CD4-positive, alpha-beta T cell (primary cell): ENCODE results near the gene NAT8. TPM values are rescaled to one million over a fixed set of nuclear protein-coding genes. Genes with fewer than 3 reads are reported as not detected.
"Not testable (repeated sequence)": the region's sequence is repeated elsewhere in the genome, so short reads cannot be mapped to it uniquely, and the experiment has no call there.

ENCODE experiments used
- ATAC-seq: fragments of 200-7000 bp; cut with Tn5 transposase; one replicate; pipeline ENCODE4 v1.10.0; 2022; ENCODE audit warnings: mild to moderate bottlenecking; ENCODE audit not compliant: poor library complexity
- CTCF ChIA-PET: fragments of 350-600 bp; sonication (Branson Sonifier 250); formaldehyde crosslinking; loops from one replicate; lab custom pipeline; 2021; ENCODE audit warnings: antibody characterized with exemption, inconsistent platforms; lab: Charles Lee
- POLR2A ChIA-PET: fragments of 350-600 bp; sonication (Branson Sonifier 250); formaldehyde crosslinking; loops from one replicate; lab custom pipeline; 2021; ENCODE audit warnings: antibody characterized with exemption, inconsistent platforms; lab: Charles Lee
- DNase-seq, 14 experiments: peaks; one replicate each; pipeline ENCODE4 v3.0.0-alpha.2; 2013 to 2020; ENCODE audit warnings: mixed read lengths in 2 of 14
- H3K27ac ChIP-seq, 2 donors: one replicate each; pipeline versions ENCODE4 v1.5.1 to v1.7.0; 2013; ENCODE audit warnings: low read length in 2 of 2, low read depth in 1 of 2, mild to moderate bottlenecking in 1 of 2
- H3K27me3 ChIP-seq, 2 experiments: 1 replicate in 1 of 2; 2 replicates in 1 of 2; pipeline versions ENCODE4 v1.6.1 to v1.7.0; 2013; ENCODE audit warnings: low read length in 2 of 2, control low read depth in 1 of 2, mild to moderate bottlenecking in 1 of 2, moderate library complexity in 1 of 2; ENCODE audit not compliant: insufficient read depth in 2 of 2, control insufficient read depth in 1 of 2
- H3K36me3 ChIP-seq: one replicate; pipeline ENCODE4 v1.6.1; 2013; ENCODE audit warnings: low read length, control low read depth; ENCODE audit not compliant: insufficient read depth
- H3K4me1 ChIP-seq: one replicate; pipeline ENCODE4 v1.6.1; 2013; ENCODE audit warnings: low read length, control low read depth; ENCODE audit not compliant: insufficient read depth
- H3K4me3 ChIP-seq: one replicate; pipeline ENCODE4 v1.5.1; 2013; ENCODE audit warnings: mild to moderate bottlenecking, low read length, moderate library complexity
- H3K9me3 ChIP-seq, 2 experiments: 1 replicate in 1 of 2; 2 replicates in 1 of 2; pipeline versions ENCODE4 v1.6.1 to v1.7.0; 2013; ENCODE audit warnings: low read length in 2 of 2, mild to moderate bottlenecking in 2 of 2, control low read depth in 1 of 2, moderate library complexity in 1 of 2; ENCODE audit not compliant: control insufficient read depth in 1 of 2, insufficient read depth in 1 of 2
- H3K27ac Mint-ChIP-seq: one replicate; pipeline ENCODE4 v1.8.0; 2020; ENCODE audit warnings: mixed read lengths
- H3K27me3 Mint-ChIP-seq: one replicate; pipeline ENCODE4 v1.8.0; 2021; ENCODE audit warnings: mixed read lengths
- H3K36me3 Mint-ChIP-seq: one replicate; pipeline ENCODE4 v1.8.0; 2021; ENCODE audit warnings: low read depth, mixed read lengths
- H3K4me1 Mint-ChIP-seq: one replicate; pipeline ENCODE4 v1.8.0; 2021; ENCODE audit warnings: low read depth, mixed read lengths
- H3K4me3 Mint-ChIP-seq: one replicate; pipeline ENCODE4 v1.8.0; 2020; ENCODE audit warnings: mild to moderate bottlenecking, mixed read lengths
- H3K9me3 Mint-ChIP-seq: one replicate; pipeline ENCODE4 v1.8.0; 2020; ENCODE audit warnings: mixed read lengths
- intact Hi-C, 2 experiments: fragments of 100-400 bp; cut with DNase I in 1 of 2; cut with micrococcal nuclease in 1 of 2; formaldehyde crosslinking; loops; one replicate each; pipeline versions ENCODE4 v1.15.1 to v1.9.0; 2023 to 2025; cut with DNase I, micrococcal nuclease
- total RNA-seq, 174 experiments: library from RNA in 2 of 174; stranded (reverse) in 2 of 174; gene quantifications; one replicate each; pipeline ENCODE4 v1.2.3 and lab custom pipeline; 2021 to 2026
- TF ChIP-seq, protein P1 (sequence below): fragments of 200-600 bp; IDR thresholded peaks from one replicate; pipeline ENCODE4 v1.8.0; 2022; ENCODE audit warnings: antibody characterized with exemption, mild to moderate bottlenecking

NAT8 gene
- total RNA-seq, 2 experiments from 2014 or later = not detected

DNA sequence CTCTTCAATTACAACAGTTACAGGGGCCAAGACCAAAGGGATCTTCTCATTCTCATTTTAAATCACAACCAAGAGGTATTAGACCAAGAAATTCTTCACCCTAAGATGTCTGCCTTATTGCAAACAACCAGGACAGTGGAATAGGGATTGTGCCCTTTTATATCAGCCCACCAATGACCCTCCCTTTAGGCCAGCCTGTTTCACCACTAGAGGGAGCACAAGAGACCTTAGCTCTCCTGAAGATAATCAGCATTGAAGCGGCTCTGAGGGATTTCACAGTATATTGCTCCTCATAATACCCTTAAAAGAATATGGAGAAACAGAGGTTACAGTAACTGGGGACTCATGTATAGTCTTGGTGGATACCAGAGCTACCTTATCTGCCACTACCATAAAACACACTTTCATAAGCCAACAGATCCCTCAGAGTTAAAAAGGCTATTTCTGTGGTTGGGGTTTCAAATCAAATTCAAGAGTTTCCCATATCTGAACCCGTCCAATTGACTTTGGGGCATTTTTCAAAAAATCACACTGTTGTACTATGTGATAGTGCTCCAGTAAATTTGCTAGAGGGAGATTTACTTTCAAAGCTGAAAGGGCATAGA, 11.5 kb downstream of the NAT8 start:
- not testable (repeated sequence) for H3K4me1 ChIP-seq
- ATAC-seq (peak; percentile 37), DNase-seq (peak in 1 of 14 experiments; percentile 5)

DNA sequence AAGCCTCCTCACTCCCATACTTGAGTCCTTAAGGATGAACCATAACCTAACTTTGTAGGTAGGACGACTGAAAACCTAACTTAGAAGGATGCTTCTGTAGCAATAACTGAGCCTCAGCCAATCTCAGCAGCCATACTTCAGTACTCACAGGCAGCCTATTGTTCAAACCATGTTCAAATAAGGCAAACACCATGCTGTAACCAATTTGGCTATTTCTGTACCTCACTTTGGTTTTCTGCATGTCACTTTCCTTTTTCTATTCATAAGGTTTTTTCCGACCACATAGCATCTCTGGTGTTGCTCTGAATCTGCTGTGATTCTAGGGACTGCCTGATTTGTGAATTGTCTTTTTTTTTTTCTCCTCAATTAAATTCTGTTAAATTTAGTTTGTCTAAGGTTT, 13.7 kb downstream of the NAT8 start:
- not testable (repeated sequence) for ATAC-seq, H3K27me3 Mint-ChIP-seq, H3K4me1 Mint-ChIP-seq

More for the DNA sequence above, 11.5 kb downstream of the NAT8 start:
- H3K9me3 Mint-ChIP-seq, H3K9me3 ChIP-seq, POLR2A ChIA-PET, H3K27ac Mint-ChIP-seq, H3K4me3 ChIP-seq, H3K27me3 ChIP-seq, CTCF ChIA-PET, H3K4me3 Mint-ChIP-seq, H3K36me3 ChIP-seq, H3K27ac ChIP-seq, H3K27me3 Mint-ChIP-seq, H3K4me1 Mint-ChIP-seq, intact Hi-C loops: not testable (repeated sequence)
- TF ChIP-seq, protein P1, sequence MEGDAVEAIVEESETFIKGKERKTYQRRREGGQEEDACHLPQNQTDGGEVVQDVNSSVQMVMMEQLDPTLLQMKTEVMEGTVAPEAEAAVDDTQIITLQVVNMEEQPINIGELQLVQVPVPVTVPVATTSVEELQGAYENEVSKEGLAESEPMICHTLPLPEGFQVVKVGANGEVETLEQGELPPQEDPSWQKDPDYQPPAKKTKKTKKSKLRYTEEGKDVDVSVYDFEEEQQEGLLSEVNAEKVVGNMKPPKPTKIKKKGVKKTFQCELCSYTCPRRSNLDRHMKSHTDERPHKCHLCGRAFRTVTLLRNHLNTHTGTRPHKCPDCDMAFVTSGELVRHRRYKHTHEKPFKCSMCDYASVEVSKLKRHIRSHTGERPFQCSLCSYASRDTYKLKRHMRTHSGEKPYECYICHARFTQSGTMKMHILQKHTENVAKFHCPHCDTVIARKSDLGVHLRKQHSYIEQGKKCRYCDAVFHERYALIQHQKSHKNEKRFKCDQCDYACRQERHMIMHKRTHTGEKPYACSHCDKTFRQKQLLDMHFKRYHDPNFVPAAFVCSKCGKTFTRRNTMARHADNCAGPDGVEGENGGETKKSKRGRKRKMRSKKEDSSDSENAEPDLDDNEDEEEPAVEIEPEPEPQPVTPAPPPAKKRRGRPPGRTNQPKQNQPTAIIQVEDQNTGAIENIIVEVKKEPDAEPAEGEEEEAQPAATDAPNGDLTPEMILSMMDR = peak; percentile 60
- H3K36me3 Mint-ChIP-seq = peaks cover 17% of the 10 kb centered on the region

DNA sequence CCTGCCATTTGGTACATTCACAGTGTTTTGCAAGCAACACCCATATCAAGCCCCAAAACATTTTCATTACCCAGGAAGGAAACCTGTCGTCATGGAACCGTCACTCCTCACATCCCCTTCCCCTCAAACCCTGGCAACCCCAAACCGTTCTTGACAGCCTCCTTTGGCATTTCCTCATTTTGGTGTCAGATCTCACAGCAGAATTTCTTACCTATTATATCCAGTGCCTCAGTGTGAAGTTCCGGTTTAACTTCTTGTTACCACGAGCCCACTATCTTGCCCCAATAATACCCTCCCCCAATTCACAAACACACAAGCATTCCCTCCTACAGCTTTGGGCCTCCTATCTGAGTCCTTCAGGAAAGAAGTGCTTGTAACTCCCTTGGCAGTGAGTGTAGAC, 16.0 kb downstream of the NAT8 start:
- H3K4me1 ChIP-seq, H3K36me3 ChIP-seq, H3K4me3 ChIP-seq, H3K9me3 ChIP-seq, H3K27ac ChIP-seq, H3K9me3 Mint-ChIP-seq, POLR2A ChIA-PET, CTCF ChIA-PET, H3K4me3 Mint-ChIP-seq, ATAC-seq, H3K27ac Mint-ChIP-seq, intact Hi-C loops, H3K27me3 Mint-ChIP-seq, H3K4me1 Mint-ChIP-seq, H3K27me3 ChIP-seq, DNase-seq: not testable (repeated sequence)
- H3K36me3 Mint-ChIP-seq = peaks cover 17% of the 10 kb centered on the region

More for the DNA sequence above, 13.7 kb downstream of the NAT8 start:
- CTCF ChIA-PET, H3K27ac ChIP-seq, H3K4me3 Mint-ChIP-seq, H3K27ac Mint-ChIP-seq, H3K4me1 ChIP-seq, H3K9me3 ChIP-seq, H3K36me3 ChIP-seq, H3K9me3 Mint-ChIP-seq, H3K4me3 ChIP-seq, POLR2A ChIA-PET, intact Hi-C loops, H3K27me3 ChIP-seq, DNase-seq: not testable (repeated sequence)
- H3K36me3 Mint-ChIP-seq = peaks cover 17% of the 10 kb centered on the region

GRCh38 chr2:73624625-73625024, 17.6 kb downstream of the NAT8 start:
- H3K4me1 Mint-ChIP-seq, H3K4me3 Mint-ChIP-seq, POLR2A ChIA-PET, ATAC-seq, H3K36me3 ChIP-seq, H3K27ac Mint-ChIP-seq, H3K27me3 Mint-ChIP-seq, H3K9me3 Mint-ChIP-seq, H3K4me3 ChIP-seq, H3K27me3 ChIP-seq, H3K4me1 ChIP-seq, CTCF ChIA-PET, H3K9me3 ChIP-seq, intact Hi-C loops, DNase-seq, H3K27ac ChIP-seq: not testable (repeated sequence)
- peaks cover 17% of the 10 kb centered on the region for H3K36me3 Mint-ChIP-seq

GRCh38 chr2:73624036-73624435, 18.2 kb downstream of the NAT8 start:
- H3K27ac ChIP-seq, H3K4me3 Mint-ChIP-seq, H3K27me3 Mint-ChIP-seq, H3K9me3 Mint-ChIP-seq, POLR2A ChIA-PET, H3K4me1 Mint-ChIP-seq, H3K4me3 ChIP-seq, H3K4me1 ChIP-seq, DNase-seq, H3K36me3 ChIP-seq, CTCF ChIA-PET, H3K9me3 ChIP-seq, H3K27me3 ChIP-seq, ATAC-seq, H3K27ac Mint-ChIP-seq, intact Hi-C loops: not testable (repeated sequence)
- H3K36me3 Mint-ChIP-seq = peaks cover 13% of the 10 kb centered on the region

DNA sequence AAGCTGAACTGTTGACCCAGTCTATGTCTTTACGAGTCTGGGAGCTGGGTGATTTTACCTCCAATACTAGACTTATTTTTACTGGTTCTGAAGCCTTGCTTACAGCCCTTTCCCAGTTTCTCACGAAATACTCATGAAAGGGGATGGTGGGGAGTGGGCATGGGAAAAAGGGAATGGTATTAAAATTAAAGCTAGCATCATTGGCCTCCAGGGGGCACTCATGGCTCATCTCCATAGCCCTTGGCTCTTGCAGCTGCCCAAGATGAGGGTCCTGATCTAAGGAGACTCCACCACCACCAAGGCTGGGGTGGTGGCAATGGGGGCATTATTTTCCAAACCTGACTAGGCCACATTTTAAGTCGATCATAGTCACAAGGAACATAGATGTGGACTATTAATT, 22.3 kb downstream of the NAT8 start:
- H3K27ac Mint-ChIP-seq, CTCF ChIA-PET, H3K4me1 ChIP-seq, H3K36me3 ChIP-seq, POLR2A ChIA-PET, H3K4me3 ChIP-seq, H3K27ac ChIP-seq, H3K36me3 Mint-ChIP-seq, H3K4me1 Mint-ChIP-seq, H3K4me3 Mint-ChIP-seq, ATAC-seq, H3K27me3 Mint-ChIP-seq, H3K27me3 ChIP-seq, H3K9me3 ChIP-seq, H3K9me3 Mint-ChIP-seq, intact Hi-C loops, DNase-seq: not testable (repeated sequence)
